A549 treated with DMSO at 1 μM for 4 hours (cell line): ENCODE results near the gene MUC7. TPM values are rescaled to one million over a fixed set of nuclear protein-coding genes. Genes with fewer than 3 reads are reported as not detected.

ENCODE experiments used
- total RNA-seq: library from RNA; stranded (reverse); fragments of 200-300 nt; extraction: Qiagen RNA extraction; gene quantifications from 5 replicates; pipeline ENCODE4 v1.2.3, GENCODE V29; 2022; ENCODE audit warnings: low read depth

The MUC7 gene
- total RNA-seq = not detected in 5 replicates

GRCh38 chr4:70471897-70472296 is at the start of gene MUC7:
Gene MUC7 (plus strand): TSS chr4:70472197. CDS start chr4:70474022, 1,825 bp downstream.

DNA sequence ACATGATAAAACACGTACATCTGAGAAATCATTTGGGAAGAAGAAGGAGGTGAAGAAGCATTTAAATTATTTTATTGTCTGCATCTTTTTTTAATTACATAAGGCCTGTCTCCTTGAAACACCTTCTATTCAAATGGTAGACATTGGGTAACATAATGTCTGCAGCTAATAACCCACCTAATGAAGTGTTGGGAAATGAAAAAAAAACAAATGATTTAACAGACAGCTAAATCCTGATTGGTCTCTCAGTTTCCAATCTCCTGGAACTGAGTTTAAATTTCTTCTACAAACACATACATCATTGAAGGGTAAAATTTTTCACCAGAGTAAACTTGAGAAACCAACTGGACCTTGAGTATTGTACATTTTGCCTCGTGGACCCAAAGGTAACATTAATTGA is 46.3 kb downstream of the MUC7 start, which contains the start of gene AMTN:
AMTN (plus strand) TSS at position 301 of the 400 bp plus-strand sequence. CDS start 209 bp downstream, outside the sequence.

Other genes starting within 250 kb of the MUC7 start
- gene FDCSP, start 246.1 kb upstream of the MUC7 start, total RNA-seq = not detected in 5 replicates
- not detected in 5 replicates for gene CSN3, start 229.6 kb upstream of the MUC7 start, total RNA-seq
- not detected in 5 replicates for gene CABS1, start 137.2 kb upstream of the MUC7 start, total RNA-seq
- not detected in 5 replicates for gene SMR3A, start 111.4 kb upstream of the MUC7 start, total RNA-seq
- not detected in 5 replicates for gene SMR3B, start 89.1 kb upstream of the MUC7 start, total RNA-seq
- gene OPRPN, start 74.3 kb upstream of the MUC7 start, total RNA-seq = not detected in 5 replicates
- 0.09 to 0.22 TPM in 2 of 5 replicates, not detected in the others for gene AMTN, start 46.4 kb downstream of the MUC7 start, total RNA-seq
- gene AMBN, start 120.1 kb downstream of the MUC7 start, total RNA-seq = not detected in 5 replicates
- gene ENAM, start 156.5 kb downstream of the MUC7 start, total RNA-seq = 0.01 TPM in 1 of 5 replicates, not detected in the others
- gene JCHAIN, start 194.3 kb downstream of the MUC7 start, total RNA-seq = 0.07 to 0.16 TPM (median 0.10 TPM) in 3 of 5 replicates, not detected in the others
- gene UTP3, start 216.3 kb downstream of the MUC7 start, total RNA-seq = 34.1 to 51.2 TPM (median 38.6 TPM) in 5 replicates
- gene RUFY3, start 249.8 kb downstream of the MUC7 start, total RNA-seq = 6.7 to 9.9 TPM (median 7.3 TPM) in 5 replicates